Spleen (tissue), 7 donors: ENCODE results near the gene BYSL.

Experiments
- CTCF ChIP-seq, 11 experiments: fragments of 200-600 bp in 7 of 11; fragments of 450-650 bp in 4 of 11; sonication (generic) in 4 of 11; IDR thresholded peaks in 8 of 11; conservative IDR thresholded peaks in 3 of 11; 1 replicate in 7 of 11; 2 replicates in 4 of 11; pipeline versions ENCODE4 v1.4.0 to v1.8.0; 2016 to 2021; ENCODE audit warnings: antibody characterized with exemption in 11 of 11, inconsistent platforms in 4 of 11, mild to moderate bottlenecking in 1 of 11
- POLR2A ChIP-seq, 3 donors: fragments of 450-650 bp; IDR thresholded peaks; one replicate each; pipeline ENCODE4 v1.5.1; 2017; ENCODE audit warnings: antibody characterized with exemption in 3 of 3, mild to moderate bottlenecking in 1 of 3
- POLR2AphosphoS5 ChIP-seq, 3 donors: sonication (generic); formaldehyde crosslinking; IDR thresholded peaks; one replicate each; pipeline ENCODE4 v1.5.1; 2017; ENCODE audit warnings: antibody characterized with exemption in 3 of 3
- donor health status: DM: no; HTN: no; CAD: no; lungs with moderate emphysema.
- donor health status: DM: no; HTN: no; CAD: no.
- donor health status: DM: no; HTN: no; CAD: no.

- no peak for TF ChIP-seq CTCF (IDR thresholded peaks at IDR 0.05 in 8 of 11, conservative IDR thresholded peaks at IDR 0.05 in 3 of 11)
- no peak for TF ChIP-seq POLR2A (IDR thresholded peaks at IDR 0.05)
- TF ChIP-seq POLR2AphosphoS5 (IDR thresholded peaks at IDR 0.05): no peak
Observed at GRCh38 chr6:41963371-41963770, 42.1 kb downstream of the BYSL start.
